Activated CD8-positive, alpha-beta memory T cell treated with anti-CD3 and anti-CD28 coated beads, Interleukin-2, amount 50 U/mL, for 24 hours (primary cell): ENCODE results near the gene PODN.

Experiments
- DNase-seq: peaks from one replicate; pipeline ENCODE4 v3.0.0-alpha.2; 2020; ENCODE audit errors: extremely low read depth

Gene PODN

DNA sequence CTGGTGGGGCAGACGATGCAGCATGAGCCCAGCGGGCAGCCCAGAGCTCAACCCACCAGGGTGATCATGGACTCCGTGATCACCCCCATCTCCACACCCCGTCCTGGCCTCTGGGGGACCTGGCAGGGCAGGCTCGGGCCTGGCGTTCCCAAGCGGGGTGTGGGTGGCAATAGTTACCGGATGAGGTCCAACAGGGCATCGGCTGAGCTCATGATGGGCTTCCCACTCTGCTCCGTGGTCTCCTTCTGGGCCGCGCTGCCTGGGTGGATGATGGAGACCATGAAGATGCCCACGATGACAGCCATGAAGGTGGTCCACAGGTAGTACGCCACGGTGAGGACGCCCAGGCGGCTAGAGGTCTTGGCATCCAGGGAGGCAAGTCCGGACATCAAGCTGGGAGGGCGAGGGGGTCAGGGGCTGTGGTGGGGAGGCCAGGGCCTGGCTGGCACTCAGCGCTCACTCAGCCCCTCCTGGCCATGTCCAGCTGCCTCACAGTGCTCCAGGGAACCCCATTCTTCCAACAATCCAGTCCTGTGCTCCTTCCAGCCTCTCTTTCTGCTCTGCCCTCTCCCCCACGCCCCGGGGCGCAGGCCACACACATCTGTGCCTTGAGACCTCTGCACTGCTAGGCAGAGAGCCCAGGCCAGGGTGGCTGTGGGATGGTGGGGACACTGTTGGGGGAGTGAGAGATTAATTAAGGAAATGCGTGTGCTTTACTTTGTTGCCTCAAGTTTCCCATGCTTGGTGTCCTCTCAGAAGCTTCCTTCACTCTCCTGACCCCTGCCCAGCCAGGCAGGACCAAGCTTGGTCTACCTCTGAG, 52.8 kb downstream of the PODN start:
- no peak for DNase-seq

DNA sequence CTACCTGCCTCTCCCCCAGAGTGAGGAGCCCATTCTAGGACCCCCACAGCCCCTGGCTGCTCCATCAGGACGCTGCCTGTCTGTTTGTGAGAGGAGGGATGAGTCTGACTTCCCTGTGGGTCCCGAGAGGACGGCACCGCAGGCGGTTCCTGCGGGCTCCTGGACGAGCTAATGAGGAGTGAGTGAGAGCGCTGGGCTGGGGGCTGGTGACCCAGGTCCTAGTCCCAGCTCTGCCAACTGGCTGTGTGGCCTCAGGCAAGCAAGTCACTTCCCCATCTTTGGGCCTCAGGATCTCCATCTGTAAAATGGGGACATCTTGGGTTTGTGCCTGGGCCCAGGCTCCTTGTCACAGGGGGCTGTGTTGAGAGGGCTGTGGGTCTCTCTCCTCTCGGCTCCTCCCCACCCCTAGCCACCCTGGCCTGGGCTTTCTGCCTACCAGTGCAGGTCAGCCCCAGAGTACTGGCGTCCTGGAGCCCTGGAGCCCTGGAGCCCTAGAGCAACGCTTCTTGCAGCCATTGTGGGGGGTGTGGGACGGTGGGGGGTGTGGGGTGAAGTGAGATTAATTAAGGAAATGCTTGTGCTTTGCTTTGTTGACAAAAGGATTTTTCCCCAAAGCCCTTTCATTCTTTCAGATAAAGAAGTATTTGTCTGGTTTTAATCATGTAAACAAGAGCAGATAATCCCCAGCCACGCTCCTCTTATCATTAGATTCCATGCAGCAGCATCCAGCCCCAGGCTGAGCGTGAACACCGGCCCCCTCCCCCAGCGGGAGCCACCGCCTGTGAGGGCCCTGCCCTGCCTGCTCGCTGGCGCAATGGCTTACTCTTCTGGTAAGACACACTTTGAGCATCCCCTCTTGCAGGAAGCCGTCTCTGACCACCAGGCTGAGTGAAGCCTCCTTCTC, 53.6 kb downstream of the PODN start:
- no peak for DNase-seq

DNA sequence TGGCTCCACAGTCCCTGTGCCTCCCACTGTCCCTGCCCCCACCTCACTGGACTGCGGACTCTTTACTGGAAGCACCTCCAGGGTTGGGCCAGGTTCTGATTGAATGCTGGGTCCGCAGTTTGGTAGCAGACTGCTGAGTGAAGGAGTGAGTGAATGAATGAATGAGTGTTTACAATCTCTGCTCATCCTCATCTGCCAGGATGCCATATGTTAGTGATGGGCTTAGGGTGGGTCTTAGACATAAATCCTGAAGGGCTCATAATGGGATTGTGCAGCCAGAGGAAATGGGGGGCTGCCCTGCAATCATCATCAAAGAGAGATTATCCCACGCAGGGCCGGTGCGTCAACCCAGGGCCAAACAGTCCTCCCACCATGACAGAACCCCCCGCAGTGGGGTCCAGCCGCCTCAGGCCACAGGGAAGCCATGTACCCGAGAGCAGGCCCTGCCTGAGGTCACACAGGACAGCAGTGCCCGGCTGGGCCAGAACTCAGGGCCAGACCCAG, 54.3 kb downstream of the PODN start:
- no peak for DNase-seq

DNA sequence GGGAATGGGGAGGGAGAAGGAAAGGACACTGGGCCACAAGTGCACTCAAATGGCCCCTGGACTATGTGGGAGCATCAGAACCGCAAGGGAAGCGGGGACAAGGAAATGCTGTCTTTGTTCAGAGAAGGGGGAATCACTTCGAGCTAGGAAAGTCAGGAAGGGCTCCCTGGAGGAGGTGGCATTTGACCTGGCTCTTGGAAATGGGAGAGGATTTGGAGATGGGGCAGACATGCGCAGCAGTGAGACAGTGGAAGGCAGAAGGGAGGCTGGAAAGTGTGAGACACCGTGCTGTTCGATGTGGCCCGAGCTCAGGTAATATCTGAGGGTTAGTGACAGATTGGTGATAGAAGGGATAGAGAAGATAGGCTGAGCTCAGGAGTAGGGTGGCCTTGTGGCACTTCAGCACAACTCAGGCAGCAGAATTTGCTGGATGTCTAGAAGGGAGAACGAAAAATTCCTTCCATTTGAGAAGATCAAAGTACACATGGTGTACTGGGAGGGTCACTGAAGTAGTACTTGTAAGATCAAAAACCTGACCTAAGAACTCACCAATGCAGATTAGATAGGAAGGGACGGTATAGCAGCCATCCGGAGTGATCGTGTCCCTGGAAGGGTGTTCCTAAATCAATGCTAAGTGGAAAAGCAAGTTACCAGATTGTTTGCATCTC, 55.1 kb downstream of the PODN start:
- no peak for DNase-seq

DNA sequence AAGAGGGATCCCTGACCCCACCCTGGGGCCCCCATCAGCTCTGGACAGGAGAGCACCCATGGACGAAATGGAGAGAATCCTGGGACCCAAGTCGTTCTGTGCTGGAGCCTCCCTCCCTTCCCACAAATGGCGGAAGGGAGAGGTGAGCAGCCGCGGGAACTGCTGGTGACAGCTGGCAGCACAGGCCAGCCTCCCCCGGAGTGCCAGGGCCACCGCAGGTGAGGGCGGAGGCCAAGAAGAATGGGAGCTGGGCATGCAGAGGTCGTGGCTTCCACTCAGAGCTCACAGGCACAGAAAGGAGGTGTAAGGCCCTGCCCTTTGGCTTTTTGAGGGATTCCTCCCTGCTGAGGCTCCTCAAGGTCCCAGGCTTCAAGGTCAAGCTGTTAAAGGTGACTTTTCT, 55.8 kb downstream of the PODN start:
- no peak for DNase-seq

DNA sequence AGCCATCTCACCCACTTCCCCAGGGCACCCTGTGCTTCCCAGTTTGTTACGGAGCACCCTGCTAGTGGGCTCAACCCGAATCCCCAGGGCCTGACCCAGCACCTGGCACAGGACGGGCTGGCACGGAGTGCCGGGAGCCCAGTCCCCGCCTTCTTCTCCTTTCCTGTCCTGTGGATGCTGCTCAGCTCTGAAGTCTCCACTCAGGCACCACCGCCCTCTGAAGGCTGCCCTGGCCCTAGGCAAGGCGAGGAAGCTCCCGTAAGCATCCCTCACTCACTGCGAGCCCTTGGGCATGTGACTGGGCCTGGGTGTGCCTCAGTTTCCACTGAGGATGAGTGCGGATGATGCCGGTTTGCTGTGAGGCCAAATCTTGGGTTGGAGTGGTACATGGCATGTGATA, 58.6 kb downstream of the PODN start:
- DNase-seq = no peak

DNA sequence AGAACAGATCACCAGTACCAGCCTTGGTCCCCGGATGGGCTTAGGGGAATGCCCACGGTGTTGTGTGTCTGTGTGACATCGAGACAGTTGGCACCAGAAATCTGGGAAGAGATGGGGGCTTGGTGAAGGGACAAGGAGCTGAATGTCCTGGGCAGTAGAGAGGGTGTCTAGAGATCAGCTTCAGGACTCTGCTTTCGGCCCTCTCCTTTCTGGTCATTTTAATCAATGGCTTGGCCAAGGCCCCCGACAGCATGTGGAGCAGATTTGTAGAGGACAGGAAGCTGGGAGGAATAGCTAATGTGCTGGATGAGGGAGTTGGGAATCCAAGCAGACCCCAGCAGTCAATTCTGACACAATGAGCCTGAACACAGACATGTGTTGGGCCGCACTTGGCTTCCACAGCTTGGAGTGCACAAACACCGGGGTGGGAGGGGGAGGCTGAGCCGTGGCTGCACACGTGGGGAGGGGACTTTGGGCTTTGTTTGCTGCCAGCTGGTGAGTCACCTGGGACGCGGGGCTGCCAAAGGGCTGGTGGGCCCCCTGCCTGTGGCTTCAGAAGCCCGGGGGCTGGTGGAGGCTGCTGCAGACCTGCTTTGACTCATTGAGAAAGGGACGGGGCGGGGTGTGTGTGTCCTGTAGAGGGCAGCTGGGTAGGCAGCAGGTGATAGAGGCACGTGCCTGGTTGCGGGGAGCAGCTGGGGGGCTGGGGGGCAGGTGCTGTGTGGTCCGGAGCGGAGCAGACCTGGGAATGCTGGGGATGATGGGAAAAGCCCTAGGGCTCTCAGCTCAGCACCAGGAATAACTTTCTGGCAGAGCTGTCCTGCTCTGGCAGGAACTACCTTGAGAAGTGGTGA, 59.5 kb downstream of the PODN start:
- no peak for DNase-seq

DNA sequence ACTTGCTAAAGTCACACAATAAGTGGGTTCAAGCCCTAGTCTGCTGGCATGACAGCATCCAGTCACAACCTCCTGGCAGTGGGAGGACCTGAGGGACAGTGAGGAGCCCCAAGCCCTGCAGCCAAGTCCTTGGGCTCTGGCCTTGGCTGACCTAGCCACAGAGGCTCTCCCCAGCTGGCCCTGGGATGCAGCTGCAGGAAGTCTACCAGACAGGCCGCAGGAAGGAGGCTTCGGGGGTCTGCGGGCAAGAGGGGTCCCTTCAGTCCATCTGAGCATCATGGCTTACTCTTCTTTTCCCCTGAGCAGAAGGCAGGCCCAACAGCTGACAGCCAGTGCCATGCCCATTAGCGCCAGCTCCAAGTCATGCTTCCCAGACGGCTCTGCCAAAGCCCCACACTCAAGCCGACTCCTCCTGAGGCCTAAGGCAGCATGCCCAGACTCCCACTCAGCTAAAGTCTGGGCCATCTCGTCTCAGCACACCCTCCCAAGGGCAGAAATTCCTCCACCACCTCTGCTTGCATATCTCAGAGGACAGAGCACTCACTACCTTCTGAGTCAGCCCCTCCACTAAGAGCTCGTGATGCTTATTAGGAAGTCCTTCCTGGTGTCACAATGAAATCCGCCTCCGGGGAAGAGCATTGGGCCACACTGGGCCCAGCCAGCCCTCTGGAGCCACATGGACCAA, 60.3 kb downstream of the PODN start:
- no peak for DNase-seq

DNA sequence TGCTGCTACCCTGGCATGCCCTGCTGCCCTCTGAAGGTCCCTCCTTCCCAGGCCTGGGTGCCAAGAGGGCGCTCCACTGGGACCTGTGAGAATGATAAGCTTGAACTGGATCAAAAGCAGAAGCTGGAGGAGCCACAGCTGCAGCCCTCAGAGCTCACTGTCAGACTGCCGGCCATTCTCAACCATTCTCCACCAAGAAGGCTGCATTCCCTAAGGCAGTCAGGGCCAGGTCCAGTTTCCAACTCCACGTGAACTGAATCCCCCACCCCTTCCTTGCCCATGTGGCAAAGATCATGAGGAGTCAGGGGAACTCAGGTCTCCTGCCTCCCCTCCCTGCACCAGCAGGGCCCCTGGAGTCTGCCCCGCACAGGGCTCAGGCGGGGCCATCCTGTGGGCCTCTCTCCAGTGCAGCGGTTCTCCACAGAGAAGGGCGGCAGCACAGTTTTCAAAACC, 61.0 kb downstream of the PODN start:
- DNase-seq = no peak

DNA sequence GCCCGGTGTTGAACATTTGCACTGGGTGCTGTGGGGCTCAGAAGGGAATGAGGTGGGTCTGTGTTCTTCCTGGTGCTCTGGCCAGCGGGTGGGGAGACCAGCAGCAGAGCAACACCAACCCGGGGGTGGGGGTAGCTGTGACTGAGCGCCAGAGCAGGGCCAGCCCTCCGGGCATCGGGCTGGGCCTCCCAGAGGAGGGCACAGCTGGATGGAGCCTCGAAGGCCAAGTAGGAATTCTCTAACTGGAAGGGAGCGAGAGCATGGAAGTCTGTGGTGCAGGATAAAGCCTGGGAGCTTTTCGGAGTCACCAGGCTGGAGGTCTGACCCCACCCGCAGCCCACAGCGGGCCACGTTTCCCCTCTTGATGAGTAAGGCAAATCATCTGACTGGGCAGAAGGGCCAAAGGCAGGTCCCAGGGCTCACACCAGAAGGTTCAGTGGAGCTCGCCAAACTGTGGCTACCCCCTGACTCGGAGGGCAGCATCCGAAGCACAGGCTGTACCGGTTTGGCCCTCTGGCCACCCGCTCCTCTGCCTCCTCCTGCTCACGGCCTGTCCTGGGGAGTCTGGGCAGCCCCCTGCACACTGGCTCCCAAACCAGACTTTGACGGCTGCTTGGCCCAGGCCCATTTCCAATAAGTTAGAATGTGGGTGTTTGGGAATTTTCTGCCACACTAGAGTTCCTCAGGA, 61.6 kb downstream of the PODN start:
- no peak for DNase-seq

DNA sequence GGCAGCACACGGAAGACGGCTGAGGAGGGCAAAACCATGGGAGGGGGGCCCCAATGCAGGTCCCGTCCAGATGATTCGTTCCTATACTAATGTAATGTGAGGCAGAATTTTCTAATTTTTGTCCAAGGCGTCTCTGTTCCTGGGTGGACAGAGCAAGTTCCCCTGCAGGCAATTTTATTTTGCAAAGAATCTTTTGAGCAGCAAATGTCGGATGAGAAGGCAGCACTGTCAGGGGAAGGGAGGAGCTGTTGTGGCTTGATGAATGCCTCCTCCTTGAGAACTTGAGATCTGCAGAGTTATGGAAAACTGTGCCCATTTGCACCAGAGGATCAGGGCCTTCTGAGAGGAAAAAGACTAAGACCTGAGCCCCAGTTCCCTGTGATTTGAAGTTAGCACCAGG, 63.1 kb downstream of the PODN start:
- DNase-seq = no peak

DNA sequence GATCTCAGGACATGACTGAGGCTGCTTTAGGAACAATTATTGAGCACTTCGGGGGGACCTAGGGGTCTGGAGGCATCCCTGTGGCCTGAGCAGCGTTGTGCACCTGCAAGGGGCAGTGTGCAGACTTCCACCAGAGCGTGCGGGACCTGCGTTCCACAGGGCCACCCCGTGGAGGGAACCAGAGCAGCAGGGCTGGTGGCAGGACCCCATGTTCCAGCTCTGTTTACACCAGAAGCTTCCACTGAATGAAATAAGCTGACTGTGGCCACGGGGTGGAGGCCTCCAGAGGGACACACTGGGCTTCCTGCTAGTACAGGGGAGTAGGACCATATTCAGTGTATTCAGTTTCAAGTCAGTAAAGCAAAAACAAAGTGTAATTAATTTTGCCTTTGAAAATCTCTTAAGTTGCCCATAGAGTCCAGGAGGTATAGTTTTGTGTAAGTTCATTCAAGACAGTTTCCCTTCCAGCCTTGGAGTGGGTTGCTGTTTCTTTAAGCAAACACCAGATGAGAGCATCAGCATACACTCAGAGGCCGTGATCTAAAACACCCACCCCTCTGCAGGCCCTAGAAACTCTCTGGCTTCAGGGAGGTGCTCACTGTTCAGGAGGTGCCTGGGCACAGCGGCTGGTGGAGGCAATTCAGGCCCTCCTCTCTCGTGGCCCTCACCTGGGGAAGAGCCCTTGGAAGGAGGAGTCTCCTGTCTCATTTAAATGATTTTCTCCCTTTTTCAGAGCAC, 63.8 kb downstream of the PODN start:
- DNase-seq = no peak

DNA sequence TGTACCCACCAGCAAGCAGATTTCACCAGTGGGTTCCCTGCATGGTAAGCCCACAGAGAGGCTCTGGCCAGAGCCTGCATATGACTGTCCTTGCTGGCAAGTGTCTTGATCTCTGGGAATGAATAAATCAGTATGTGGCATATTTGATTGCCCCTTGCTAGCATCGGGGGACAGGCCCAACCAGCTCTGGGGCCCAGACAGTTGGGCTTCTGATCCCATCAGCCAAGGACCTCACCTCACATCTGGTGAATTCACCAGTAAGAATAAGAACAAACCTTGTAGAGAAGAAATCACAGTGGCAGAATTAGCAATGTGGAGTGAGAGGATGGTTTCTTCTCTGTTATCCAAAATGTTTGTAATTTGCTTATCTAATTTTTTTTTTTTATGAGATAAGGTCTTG, 64.5 kb downstream of the PODN start:
- DNase-seq = no peak

DNA sequence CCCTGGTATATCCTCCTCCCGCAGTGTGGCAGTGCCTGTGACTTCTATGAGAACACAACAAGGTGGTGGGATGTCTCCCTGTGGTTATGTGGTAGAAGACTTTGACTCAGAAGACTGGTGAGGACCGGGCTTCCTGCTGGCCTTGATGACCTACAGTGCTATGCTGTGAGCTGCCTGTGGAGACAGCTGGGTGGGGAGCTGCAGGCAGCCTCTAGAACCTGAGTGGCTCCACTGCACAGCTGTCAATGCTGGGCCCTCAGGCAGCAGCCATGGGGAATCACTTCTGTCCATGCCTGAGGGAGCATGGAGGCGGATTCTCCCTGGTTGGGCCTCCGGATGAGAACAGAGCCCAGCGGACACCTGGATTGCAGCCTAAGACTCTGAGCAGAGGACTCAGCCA, 65.5 kb downstream of the PODN start:
- no peak for DNase-seq

DNA sequence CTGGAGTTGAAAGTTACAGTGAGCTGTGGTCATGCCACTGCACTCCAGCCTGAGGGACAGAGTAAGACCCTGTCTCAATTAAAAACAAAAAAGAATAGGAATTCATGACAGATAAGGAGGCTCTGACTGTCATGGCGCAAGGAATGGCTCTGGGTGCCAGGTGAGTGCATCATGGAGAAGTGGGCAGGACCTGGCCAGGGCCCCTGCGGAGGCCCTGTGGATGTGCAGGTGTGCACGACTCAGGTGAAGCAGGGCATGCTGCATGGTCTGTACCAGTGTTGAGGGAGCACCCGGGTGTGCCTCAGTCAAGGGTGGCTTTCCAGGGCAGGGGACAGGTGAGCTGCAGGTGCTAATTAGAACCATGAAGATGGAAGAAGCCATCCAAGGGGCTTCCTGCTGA, 66.4 kb downstream of the PODN start:
- no peak for DNase-seq

DNA sequence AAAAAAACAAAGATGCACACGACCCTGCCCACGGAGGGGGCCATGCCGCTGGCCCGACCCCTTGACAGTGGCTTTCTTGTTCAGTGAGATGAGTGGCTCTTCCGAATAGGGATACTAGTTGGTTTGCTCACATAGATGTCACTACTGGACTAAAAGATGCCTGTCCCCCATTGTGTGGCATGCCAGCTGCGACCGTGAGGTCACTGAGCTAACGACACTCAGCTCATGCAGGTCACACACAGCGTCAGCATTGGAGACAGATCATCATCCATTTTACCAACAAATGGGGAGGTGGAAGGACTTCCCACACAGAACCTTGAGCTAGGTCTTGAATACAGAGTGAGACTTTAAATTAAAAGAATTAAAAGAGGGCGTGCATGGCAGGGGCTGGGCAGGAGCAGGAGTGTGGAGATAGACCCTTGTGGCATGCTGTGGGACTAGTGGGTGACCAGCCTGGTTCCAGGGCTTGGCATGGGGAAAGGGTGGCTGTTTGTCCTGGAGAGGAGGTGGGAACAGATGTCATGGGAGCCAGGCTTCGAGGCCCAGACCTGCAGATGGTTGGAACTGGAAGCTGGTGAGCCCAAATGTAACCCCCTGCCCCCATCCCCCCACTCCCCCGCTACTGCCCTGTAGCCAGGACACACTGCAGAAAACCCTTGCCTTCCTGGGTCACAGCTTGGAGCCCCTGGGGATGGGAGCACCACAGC, 68.0 kb downstream of the PODN start:
- DNase-seq = no peak

DNA sequence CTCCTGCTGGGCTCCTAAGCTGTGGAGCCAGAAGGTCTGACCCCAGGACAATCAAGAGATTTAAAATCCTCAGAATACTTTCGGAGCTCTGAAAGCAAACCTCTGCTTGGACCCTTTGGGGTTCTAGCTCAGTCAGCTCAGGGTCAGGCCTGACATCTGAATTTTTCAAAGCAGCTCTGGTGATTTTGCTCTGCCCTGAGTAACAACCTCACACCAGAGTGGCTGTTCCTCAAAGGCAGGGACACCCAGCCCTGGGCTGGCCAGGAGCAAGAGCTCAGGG, 68.5 kb downstream of the PODN start:
- DNase-seq = no peak

DNA sequence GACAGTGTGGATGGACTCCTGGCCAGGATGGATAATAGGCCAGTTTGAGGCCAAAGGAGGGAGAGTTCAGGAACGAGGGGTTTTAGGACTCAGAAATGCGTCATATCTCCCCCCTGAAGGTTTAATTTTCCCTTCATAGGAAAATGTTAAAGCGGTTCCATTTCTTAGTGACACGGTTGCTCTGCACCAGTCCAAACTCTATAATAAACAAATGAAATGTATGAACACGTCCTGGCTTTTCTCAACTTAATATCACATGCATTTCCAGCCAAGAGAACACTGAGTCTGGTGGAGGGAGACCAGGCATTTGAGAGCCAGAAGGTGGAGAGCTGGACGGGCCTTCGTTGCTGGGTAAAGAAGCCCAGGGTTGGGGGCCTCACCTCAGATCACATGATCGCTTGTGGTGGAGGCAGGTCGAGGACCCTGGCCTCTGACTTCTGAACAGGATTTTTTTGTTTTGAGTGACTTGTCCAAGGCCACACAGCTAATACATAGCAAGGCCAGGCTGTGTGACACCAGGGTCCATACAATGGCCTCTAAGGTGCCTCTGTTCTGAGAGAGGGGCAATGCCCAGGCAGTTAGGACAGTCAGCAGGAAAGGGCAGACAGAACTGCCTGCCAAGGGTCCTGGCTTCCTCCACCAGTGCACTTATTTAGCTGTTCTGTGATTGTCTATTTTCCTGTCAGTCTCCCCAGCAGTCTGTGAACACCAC, 69.0 kb downstream of the PODN start:
- no peak for DNase-seq
